Kidney (tissue), 14 donors: ENCODE results near the gene TPSG1. TPM values are rescaled to one million over a fixed set of nuclear protein-coding genes. Genes with fewer than 3 reads are reported as not detected.

Experiments
- DNase-seq, 5 donors: peaks; one replicate each; pipeline ENCODE4 v3.0.0-alpha.2; 2013 to 2020
- FAIRE-seq: peaks from 2 replicates; lab custom pipeline; 2012; peaks lifted over from hg19 to GRCh38; lab: Jason Lieb, UNC
- H3K27ac ChIP-seq, 2 donors: one replicate each; pipeline ENCODE4 v1.7.0; 2013; ENCODE audit warnings: low read depth in 2 of 2, low read length in 2 of 2, inconsistent platforms in 1 of 2
- H3K27me3 ChIP-seq: one replicate; pipeline ENCODE4 v1.7.1; 2013; ENCODE audit warnings: low read length, inconsistent platforms; ENCODE audit not compliant: control insufficient read depth, insufficient read depth
- H3K36me3 ChIP-seq, 3 donors: one replicate each; pipeline versions ENCODE4 v1.7.0 to v1.7.1; 2013; ENCODE audit warnings: low read length in 3 of 3, control low read depth in 1 of 3, inconsistent platforms in 1 of 3; ENCODE audit not compliant: insufficient read depth in 3 of 3, control insufficient read depth in 2 of 3
- H3K4me1 ChIP-seq, 3 donors: one replicate each; pipeline versions ENCODE4 v1.7.0 to v1.7.1; 2013; ENCODE audit warnings: low read length in 3 of 3, inconsistent platforms in 1 of 3, low read depth in 1 of 3; ENCODE audit not compliant: control insufficient read depth in 2 of 3, insufficient read depth in 2 of 3
- H3K4me3 ChIP-seq, 3 donors: one replicate each; pipeline versions ENCODE4 v1.7.0 to v1.8.1; 2013; ENCODE audit warnings: low read length in 3 of 3, control low read depth in 1 of 3, inconsistent platforms in 1 of 3
- H3K9ac ChIP-seq, 3 donors: one replicate each; pipeline versions ENCODE4 v1.7.0 to v1.7.1; 2013; ENCODE audit warnings: low read length in 3 of 3, control low read depth in 1 of 3, inconsistent platforms in 1 of 3
- H3K9me3 ChIP-seq, 3 donors: one replicate each; pipeline versions ENCODE4 v1.7.0 to v1.7.1; 2013; ENCODE audit warnings: low read length in 3 of 3, control low read depth in 1 of 3, inconsistent platforms in 1 of 3; ENCODE audit not compliant: control insufficient read depth in 2 of 3, insufficient read depth in 1 of 3
- CTCF ChIP-seq: IDR thresholded peaks from 3 replicates; pipeline ENCODE4 v1.5.1; 2012; ENCODE audit warnings: mild to moderate bottlenecking, moderate library complexity, borderline replicate concordance; ENCODE audit not compliant: insufficient read depth; ENCODE audit errors: extremely low read depth
- intact Hi-C: fragments of 100-400 bp; cut with DNase I; formaldehyde crosslinking; loops from one replicate; pipeline ENCODE4 v1.11.1; 2022
- polyA plus RNA-seq: library from polyadenylated mRNA; stranded (reverse); fragments of 350-450 nt; fragmentation: Illumina TruSeq; extraction: RNeasy Lipid Tissue Mini Kit (QIAGEN cat#74804); gene quantifications from one replicate; pipeline ENCODE4 v1.2.3, GENCODE V29; 2014; ENCODE audit warnings: low read depth, low replicate concordance; ENCODE audit not compliant: insufficient read depth
- total RNA-seq: library from RNA; stranded (reverse); fragmentation: NEBNext Ultra II Directional; extraction: Animal tissue kit (Norgen Biotek cat#: 25700); gene quantifications from one replicate; pipeline ENCODE4 v1.2.1, GENCODE V29; 2021
- donor health status: control.
- donor health status: control.
- donor health status: control.
- donor health status: control.
- donor health status: control.
- donor health status: DM: yes; HTN: yes; CAD: no.
- donor health status: Normal renal cell carcinoma (clear cell type).

Gene TPSG1
- total and polyA plus RNA-seq, 2 donors from 2014 or later: 0.86 to 3.4 TPM

DNA sequence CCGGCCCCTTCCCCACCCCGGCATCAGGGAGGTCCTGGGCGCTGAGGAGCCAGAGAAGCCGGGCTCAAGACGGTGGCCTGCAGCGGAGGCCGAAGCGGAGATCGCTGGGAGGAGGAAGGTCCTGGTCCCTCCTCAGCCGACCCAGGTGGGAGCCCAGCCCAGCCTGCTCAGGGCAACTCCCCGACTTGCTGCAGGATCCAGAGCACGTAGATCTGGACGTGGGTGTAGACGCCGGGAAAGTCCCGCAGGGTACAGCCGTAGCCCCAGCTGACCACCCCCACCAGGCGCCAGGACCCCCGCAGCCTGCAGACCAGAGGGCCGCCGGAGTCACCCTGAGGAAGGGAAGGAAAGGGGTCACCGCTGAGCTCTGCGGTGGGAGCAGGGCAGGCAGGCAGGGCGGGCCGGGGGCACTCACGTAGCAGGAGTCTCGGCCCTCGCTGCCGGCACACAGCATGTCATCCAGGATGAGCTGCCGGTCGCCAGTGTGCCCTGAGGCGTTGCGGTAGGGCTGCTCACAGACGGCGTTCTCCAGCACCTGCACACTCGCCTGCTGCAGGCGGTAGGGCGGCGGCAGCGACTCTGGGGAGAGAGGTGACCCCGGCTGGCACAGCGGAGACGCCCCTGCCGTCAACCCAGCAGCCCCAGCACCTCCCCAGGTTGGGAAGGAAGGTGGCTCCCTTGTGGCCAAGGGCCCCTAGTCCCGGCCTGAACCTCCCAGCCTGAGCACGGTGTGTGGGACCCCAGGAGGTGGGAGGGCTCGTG, 36.2 kb upstream of the TPSG1 start:
- no peak for TF ChIP-seq CTCF
- H3K27me3 ChIP-seq: no peaks in the 10 kb centered on the region

DNA sequence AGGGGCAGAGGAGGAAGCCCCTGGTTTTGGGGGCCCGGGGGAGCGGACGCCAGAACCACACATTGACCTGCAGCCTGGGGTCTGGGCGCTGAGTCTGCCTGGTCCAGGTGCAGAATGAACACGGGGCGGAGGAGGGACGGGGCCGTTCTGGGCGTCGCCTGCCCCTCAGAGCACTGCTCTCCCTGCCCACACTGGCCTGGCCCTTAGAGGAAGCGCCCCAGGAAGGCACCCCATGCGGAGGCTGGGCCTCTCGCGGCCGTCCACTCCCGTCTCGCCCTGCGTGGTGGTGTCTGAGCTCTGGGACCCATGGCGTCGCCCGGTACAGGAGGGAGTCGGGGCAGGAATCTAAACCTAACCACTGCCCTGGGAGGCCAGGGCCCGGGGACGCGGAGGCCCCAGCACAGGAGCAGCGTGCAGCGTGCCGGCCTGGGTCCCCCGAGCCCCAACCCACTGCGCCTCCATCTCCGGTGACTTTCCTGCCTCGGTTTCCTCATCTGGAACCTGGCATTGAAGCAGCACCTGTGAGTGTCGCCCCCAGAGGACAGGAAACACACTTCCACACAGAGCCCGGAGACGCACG, 35.1 kb upstream of the TPSG1 start:
- FAIRE-seq: no peak
- no peaks in the 10 kb centered on the region for H3K27me3 ChIP-seq
- H3K4me1 ChIP-seq: no peaks in the 10 kb centered on the region
- intact Hi-C loops: no loop called here
- H3K4me3 ChIP-seq: no peak overlapping the region
- TF ChIP-seq CTCF: no peak
- no peak for DNase-seq
- no peak overlapping the region for H3K27ac ChIP-seq
- H3K36me3 ChIP-seq: no peaks in the 10 kb centered on the region
- H3K9me3 ChIP-seq: no peaks in the 10 kb centered on the region
- H3K9ac ChIP-seq: no peak overlapping the region

More for the DNA sequence above, 36.2 kb upstream of the TPSG1 start:
- Histone ChIP-seq H3K9ac (no peak overlapping the region), H3K4me3 (no peak overlapping the region), H3K36me3 (no peaks in the 10 kb centered on the region), H3K4me1 (no peaks in the 10 kb centered on the region), H3K9me3 (no peaks in the 10 kb centered on the region), H3K27ac (no peak overlapping the region)
- peak in 2 of 5 donors; percentile 51 to 74 for DNase-seq
- intact Hi-C loops: no loop called here
- FAIRE-seq: no peak

GRCh38 chr16:1259760-1260068, 34.6 kb upstream of the TPSG1 start:
- FAIRE-seq: no peak
- TF ChIP-seq CTCF: no peak
- Histone ChIP-seq H3K4me1 (no peaks in the 10 kb centered on the region), H3K9ac (no peak overlapping the region), H3K9me3 (no peaks in the 10 kb centered on the region), H3K36me3 (no peaks in the 10 kb centered on the region), H3K27ac (no peak overlapping the region), H3K27me3 (no peaks in the 10 kb centered on the region), H3K4me3 (no peak overlapping the region)
- no peak for DNase-seq
- intact Hi-C loops: no loop called here
